Spleen (tissue), 7 donors: ENCODE measurements around the gene TP53TG5.

Experiments
- CTCF ChIP-seq, 11 experiments: fragments of 200-600 bp in 7 of 11; fragments of 450-650 bp in 4 of 11; sonication (generic) in 4 of 11; IDR thresholded peaks in 8 of 11; conservative IDR thresholded peaks in 3 of 11; 1 replicate in 7 of 11; 2 replicates in 4 of 11; pipeline versions ENCODE4 v1.4.0 to v1.8.0; 2016 to 2021; ENCODE audit warnings: antibody characterized with exemption in 11 of 11, inconsistent platforms in 4 of 11, mild to moderate bottlenecking in 1 of 11
- POLR2A ChIP-seq, 3 donors: fragments of 450-650 bp; IDR thresholded peaks; one replicate each; pipeline ENCODE4 v1.5.1; 2017; ENCODE audit warnings: antibody characterized with exemption in 3 of 3, mild to moderate bottlenecking in 1 of 3
- donor health status: DM: no; HTN: no; CAD: no; lungs with moderate emphysema.
- donor health status: DM: no; HTN: no; CAD: no.
- donor health status: DM: no; HTN: no; CAD: no.

- TF ChIP-seq CTCF (IDR thresholded peaks at IDR 0.05 in 8 of 11, conservative IDR thresholded peaks at IDR 0.05 in 3 of 11) (no peak), POLR2A (IDR thresholded peaks at IDR 0.05) (no peak)
These were observed 14.3 kb downstream of the TP53TG5 start for GRCh38 chr20:45363611-45364492.
